ENCODE data around the gene BCL7B. TPM values are rescaled to one million over a fixed set of nuclear protein-coding genes. Genes with fewer than 3 reads are reported as not detected.

Gene BCL7B
- total and polyA plus RNA-seq, 2 of the 13 experiments (the other 11 are each of a cell fraction or from before 2014, with no cell fraction given): 24.3 to 38.2 TPM

- TF ChIP-seq AHDC1 (CRISPR knock-in tag; IDR thresholded peaks at IDR 0.05; ENCODE audit: borderline replicate concordance) (no peak), ZSCAN21 (CRISPR knock-in tag; IDR thresholded peaks at IDR 0.05; ENCODE audit: borderline replicate concordance) (peak; percentile 29; the same call in 1 of the 2 replicates), TARDBP (CRISPR knock-in tag; IDR thresholded peaks at IDR 0.05) (peak; percentile 38; the same call in 1 of the 2 replicates), ZKSCAN1 (IDR thresholded peaks at IDR 0.05; ENCODE audit: low read length) (no peak), ZBTB7B (CRISPR knock-in tag; IDR thresholded peaks at IDR 0.05) (no peak), CBX1 (IDR thresholded peaks at IDR 0.05; ENCODE audit: low read depth) (no peak), ESRRA (CRISPR knock-in tag; IDR thresholded peaks at IDR 0.05; ENCODE audit: low read depth) (no peak), NFAT5 (CRISPR knock-in tag; IDR thresholded peaks at IDR 0.05) (no peak; the same call in 1 of the 2 replicates), ZNF598 (CRISPR knock-in tag; IDR thresholded peaks at IDR 0.05; ENCODE audit: borderline replicate concordance) (no peak), HMGXB4 (CRISPR knock-in tag; IDR thresholded peaks at IDR 0.05; ENCODE audit: borderline replicate concordance in 1 of 2, low read depth in 1 of 2) (peak; percentile 65 to 87; a peak in 3 of 4 replicates), ZNF878 (CRISPR knock-in tag; IDR thresholded peaks at IDR 0.05) (no peak), TEAD3 (CRISPR knock-in tag; optimal IDR thresholded peaks at IDR 0.05; ENCODE audit: borderline replicate concordance) (no peak), ZNF20 (CRISPR knock-in tag; IDR thresholded peaks at IDR 0.05) (no peak), RBM39 (IDR thresholded peaks at IDR 0.05; ENCODE audit: low read depth, low read length, poor library complexity, severe bottlenecking) (peak; percentile 87), POLR2AphosphoS5 (IDR thresholded peaks at IDR 0.05; ENCODE audit: low read depth, low read length) (peak; percentile 93), PITX1 (CRISPR knock-in tag; IDR thresholded peaks at IDR 0.05) (no peak)
Observed at GRCh38 chr7:73578342-73579128, 21.0 kb upstream of the BCL7B start, which contains the start of gene TBL2 (continued).
